Vagina (tissue), 2 donors: ENCODE measurements around the gene DCT. TPM values are rescaled to one million over a fixed set of nuclear protein-coding genes. Genes with fewer than 3 reads are reported as not detected.

ENCODE experiments used
- DNase-seq, 2 donors: peaks; one replicate each; pipeline ENCODE4 v3.0.0-alpha.2; 2017; ENCODE audit errors: extremely low spot score in 2 of 2
- H3K27ac ChIP-seq: fragments of 200-600 bp; sonication (generic); one replicate; pipeline ENCODE4 v1.5.1; 2019
- H3K27me3 ChIP-seq: fragments of 200-600 bp; sonication (generic); one replicate; pipeline ENCODE4 v1.5.1; 2019
- H3K36me3 ChIP-seq, 2 donors: fragments of 200-600 bp; sonication (generic); one replicate each; pipeline ENCODE4 v1.5.1; 2017 to 2019
- H3K4me1 ChIP-seq: fragments of 200-600 bp; sonication (generic); one replicate; pipeline ENCODE4 v1.5.1; 2019
- H3K4me3 ChIP-seq, 2 donors: fragments of 200-600 bp; sonication (generic); 1 replicate in 1 of 2; 2 replicates in 1 of 2; pipeline ENCODE4 v1.5.1; 2016 to 2019
- H3K9me3 ChIP-seq: fragments of 200-600 bp; sonication (generic); one replicate; pipeline ENCODE4 v1.5.1; 2019
- CTCF ChIP-seq, 3 experiments: fragments of 450-650 bp in 2 of 3; fragments of 200-600 bp in 1 of 3; sonication (generic) in 1 of 3; IDR thresholded peaks; one replicate each; pipeline ENCODE4 v1.5.1; 2017 to 2019; ENCODE audit warnings: antibody characterized with exemption in 3 of 3, mild to moderate bottlenecking in 2 of 3, moderate library complexity in 2 of 3
- POLR2A ChIP-seq, 2 donors: fragments of 450-650 bp; IDR thresholded peaks; one replicate each; pipeline ENCODE4 v1.6.1; 2017; ENCODE audit warnings: antibody characterized with exemption in 2 of 2, mild to moderate bottlenecking in 2 of 2, moderate library complexity in 2 of 2
- POLR2AphosphoS5 ChIP-seq, 2 donors: sonication (generic); formaldehyde crosslinking; IDR thresholded peaks; one replicate each; pipeline ENCODE4 v1.9.0; 2017; ENCODE audit warnings: antibody characterized with exemption in 2 of 2, mild to moderate bottlenecking in 2 of 2, low read depth in 1 of 2; ENCODE audit not compliant: insufficient read depth in 1 of 2
- intact Hi-C: fragments of 100-400 bp; cut with DNase I; formaldehyde crosslinking; loops from one replicate; pipeline ENCODE4 v1.15.1; 2023
- total RNA-seq: library from RNA; depleted of rRNA; stranded (reverse); fragments of >200 nt; gene quantifications from one replicate; pipeline ENCODE4 v1.2.3, GENCODE V29; 2016

The DCT gene
- total RNA-seq, 1 donor from 2014 or later = not detected

GRCh38 chr13:94395860-94396259 lies 83.6 kb downstream of the DCT start:
- no peak overlapping the region for H3K4me3 ChIP-seq
- TF ChIP-seq CTCF (IDR thresholded peaks at IDR 0.05) (no peak), POLR2A (IDR thresholded peaks at IDR 0.05) (no peak), POLR2AphosphoS5 (IDR thresholded peaks at IDR 0.05; ENCODE audit: insufficient read depth in 1 of 2, low read depth in 1 of 2) (no peak)
- H3K27me3 ChIP-seq = no peaks in the 10 kb centered on the region
- no peak for DNase-seq
- H3K4me1 ChIP-seq = no peaks in the 10 kb centered on the region
- H3K36me3 ChIP-seq = no peaks in the 10 kb centered on the region
- no peak overlapping the region for H3K27ac ChIP-seq
- no peaks in the 10 kb centered on the region for H3K9me3 ChIP-seq
- intact Hi-C loops = no loop called here

- Histone ChIP-seq H3K4me1 (no peaks in the 10 kb centered on the region), H3K4me3 (no peak overlapping the region), H3K27ac (no peak overlapping the region), H3K27me3 (no peaks in the 10 kb centered on the region), H3K36me3 (no peaks in the 10 kb centered on the region), H3K9me3 (no peaks in the 10 kb centered on the region)
- TF ChIP-seq CTCF (IDR thresholded peaks at IDR 0.05) = no peak
- TF ChIP-seq POLR2AphosphoS5 (IDR thresholded peaks at IDR 0.05; ENCODE audit: insufficient read depth in 1 of 2, low read depth in 1 of 2) = no peak
- DNase-seq = no peak
- intact Hi-C loops = no loop called here
Observed at GRCh38 chr13:94394723-94395122, 84.8 kb downstream of the DCT start.

- no peak for DNase-seq
- intact Hi-C loops = no loop called here
- H3K27me3 ChIP-seq = no peaks in the 10 kb centered on the region
- TF ChIP-seq POLR2AphosphoS5 (IDR thresholded peaks at IDR 0.05; ENCODE audit: insufficient read depth in 1 of 2, low read depth in 1 of 2) (no peak), POLR2A (IDR thresholded peaks at IDR 0.05) (no peak), CTCF (IDR thresholded peaks at IDR 0.05) (no peak)
- H3K36me3 ChIP-seq = no peaks in the 10 kb centered on the region
- no peak overlapping the region for H3K27ac ChIP-seq
- no peaks in the 10 kb centered on the region for H3K4me1 ChIP-seq
- H3K4me3 ChIP-seq = no peak overlapping the region
- H3K9me3 ChIP-seq = no peaks in the 10 kb centered on the region
Observed at GRCh38 chr13:94390881-94391280, 88.6 kb downstream of the DCT start.

GRCh38 chr13:94389604-94390351 lies 89.7 kb downstream of the DCT start:
- no peaks in the 10 kb centered on the region for H3K4me1 ChIP-seq
- no peak overlapping the region for H3K4me3 ChIP-seq
- H3K9me3 ChIP-seq = no peaks in the 10 kb centered on the region
- no peak for TF ChIP-seq CTCF (IDR thresholded peaks at IDR 0.05)
- no peak for TF ChIP-seq POLR2AphosphoS5 (IDR thresholded peaks at IDR 0.05; ENCODE audit: insufficient read depth in 1 of 2, low read depth in 1 of 2)
- TF ChIP-seq POLR2A (IDR thresholded peaks at IDR 0.05) = no peak
- no peak overlapping the region for H3K27ac ChIP-seq
- no peaks in the 10 kb centered on the region for H3K27me3 ChIP-seq
- intact Hi-C loops = no loop called here
- H3K36me3 ChIP-seq = no peaks in the 10 kb centered on the region
- DNase-seq = no peak

GRCh38 chr13:94387047-94387446 lies 92.4 kb downstream of the DCT start:
- Histone ChIP-seq H3K27me3 (no peaks in the 10 kb centered on the region), H3K4me1 (no peaks in the 10 kb centered on the region), H3K27ac (no peak overlapping the region), H3K9me3 (no peaks in the 10 kb centered on the region), H3K36me3 (no peaks in the 10 kb centered on the region), H3K4me3 (no peak overlapping the region)
- no peak for TF ChIP-seq CTCF (IDR thresholded peaks at IDR 0.05)
- no peak for TF ChIP-seq POLR2AphosphoS5 (IDR thresholded peaks at IDR 0.05; ENCODE audit: insufficient read depth in 1 of 2, low read depth in 1 of 2)
- no peak for TF ChIP-seq POLR2A (IDR thresholded peaks at IDR 0.05)
- DNase-seq = no peak
- intact Hi-C loops = no loop called here
